IMR-90 (cell line): ENCODE results near the gene APMAP. TPM values are rescaled to one million over a fixed set of nuclear protein-coding genes. Genes with fewer than 3 reads are reported as not detected.

Experiments used
- ATAC-seq: fragments of 200-7000 bp; cut with Tn5 transposase; 2 replicates; pipeline ENCODE4 v1.9.1; 2020; ENCODE audit warnings: low read depth, mild to moderate bottlenecking, moderate library complexity
- BruUV-seq: library from RNA; stranded (reverse); fragments of 400-500 nt; replicated peaks from 2 replicates; lab custom pipeline; 2021; lab: Mats Ljungman, UMichigan
- CTCF ChIA-PET: fragments of 300-600 bp; formaldehyde crosslinking; extraction: SDS; loops from one replicate; lab custom pipeline; 2021; ENCODE audit warnings: antibody characterized with exemption; lab: Yijun Ruan, JAX
- POLR2A ChIA-PET: fragments of 300-600 bp; sonication (Branson Sonifier 250); formaldehyde crosslinking; loops from one replicate; lab custom pipeline; 2022; ENCODE audit warnings: antibody characterized with exemption; ENCODE audit not compliant: unreplicated experiment; lab: Charles Lee
- DNase-seq: peaks from one replicate; pipeline ENCODE4 v3.0.0; 2013
- H2AFZ ChIP-seq: replicated peaks from 2 replicates; pipeline ENCODE3; 2013; ENCODE audit warnings: low read length, mild to moderate bottlenecking; ENCODE audit not compliant: poor library complexity
- H2AK5ac ChIP-seq: 2 replicates; pipeline ENCODE4 v1.6.1; 2013; ENCODE audit warnings: low read depth, low read length, inconsistent platforms
- H2AK9ac ChIP-seq: replicated peaks from 2 replicates; pipeline ENCODE3; 2013; ENCODE audit warnings: mild to moderate bottlenecking, low read depth, low read length, moderate library complexity; ENCODE audit not compliant: poor library complexity
- H2BK120ac ChIP-seq: 2 replicates; pipeline ENCODE4 v1.6.1; 2013; ENCODE audit warnings: low read depth, low read length, inconsistent platforms
- H2BK15ac ChIP-seq: 3 replicates; pipeline ENCODE4 v1.6.1; 2013; ENCODE audit warnings: low read depth, low read length, inconsistent platforms
- H2BK20ac ChIP-seq: 2 replicates; pipeline ENCODE4 v1.6.1; 2013; ENCODE audit warnings: low read depth, mild to moderate bottlenecking, inconsistent platforms, low read length, moderate library complexity
- H2BK5ac ChIP-seq: 2 replicates; pipeline ENCODE4 v1.6.1; 2013; ENCODE audit warnings: mild to moderate bottlenecking, low read depth, low read length, inconsistent platforms; ENCODE audit not compliant: poor library complexity, severe bottlenecking
- H3K14ac ChIP-seq: replicated peaks from 2 replicates; pipeline ENCODE4 v1.6.1; 2013; ENCODE audit warnings: low read depth, low read length, inconsistent platforms
- H3K18ac ChIP-seq: 2 replicates; pipeline ENCODE4 v1.6.1; 2013; ENCODE audit warnings: low read depth, low read length, control low read depth
- H3K23ac ChIP-seq: 2 replicates; pipeline ENCODE4 v1.6.1; 2013; ENCODE audit warnings: low read depth, low read length, inconsistent platforms
- H3K27ac ChIP-seq: 2 replicates; pipeline ENCODE4 v1.5.1; 2013; ENCODE audit warnings: mild to moderate bottlenecking, control low read depth, low read length; ENCODE audit not compliant: insufficient read depth
- H3K27me3 ChIP-seq: 2 replicates; pipeline ENCODE4 v1.6.1; 2013; ENCODE audit warnings: low read length; ENCODE audit not compliant: control insufficient read depth, insufficient read depth
- H3K36me3 ChIP-seq: 2 replicates; pipeline ENCODE4 v1.6.1; 2013; ENCODE audit warnings: low read length, mixed read lengths; ENCODE audit not compliant: control insufficient read depth, insufficient read depth
- H3K4ac ChIP-seq: 2 replicates; pipeline ENCODE4 v1.6.1; 2013; ENCODE audit warnings: low read depth, low read length, inconsistent platforms
- H3K4me1 ChIP-seq: 2 replicates; pipeline ENCODE4 v1.6.1; 2013; ENCODE audit warnings: low read length, mixed read lengths; ENCODE audit not compliant: control insufficient read depth, insufficient read depth
- H3K4me2 ChIP-seq: 2 replicates; pipeline ENCODE4 v1.6.1; 2013; ENCODE audit warnings: low read depth, mild to moderate bottlenecking, control low read depth, low read length, moderate library complexity
- H3K4me3 ChIP-seq: 2 replicates; pipeline ENCODE4 v1.5.1; 2013; ENCODE audit warnings: low read depth, mild to moderate bottlenecking, control low read depth, low read length, moderate library complexity; ENCODE audit not compliant: insufficient read depth
- H3K56ac ChIP-seq: 2 replicates; pipeline ENCODE4 v1.6.1; 2013; ENCODE audit warnings: low read length, inconsistent platforms; ENCODE audit not compliant: insufficient read depth; ENCODE audit errors: extremely low read depth
- H3K79me1 ChIP-seq, 2 experiments: 2 replicates each; pipeline ENCODE4 v1.6.1; 2013; ENCODE audit warnings: low read length in 2 of 2, inconsistent platforms in 1 of 2, low read depth in 1 of 2
- H3K9ac ChIP-seq: 2 replicates; pipeline ENCODE4 v1.6.1; 2013; ENCODE audit warnings: low read depth, low read length, control low read depth
- H3K9me1 ChIP-seq: 2 replicates; pipeline ENCODE4 v1.6.1; 2013; ENCODE audit warnings: low read length, inconsistent platforms; ENCODE audit not compliant: insufficient read depth
- H3K9me3 ChIP-seq: 2 replicates; pipeline ENCODE4 v1.6.1; 2013; ENCODE audit warnings: low read length; ENCODE audit not compliant: control insufficient read depth, insufficient read depth
- H4K20me1 ChIP-seq: 2 replicates; pipeline ENCODE4 v1.6.1; 2013; ENCODE audit warnings: low read length, inconsistent platforms; ENCODE audit not compliant: insufficient read depth
- H4K5ac ChIP-seq: 2 replicates; pipeline ENCODE4 v1.6.1; 2013; ENCODE audit warnings: mild to moderate bottlenecking, low read depth, low read length, control low read depth
- H4K8ac ChIP-seq, 2 experiments: 2 replicates each; pipeline ENCODE4 v1.6.1; 2013; ENCODE audit warnings: low read depth in 2 of 2, low read length in 2 of 2, control low read depth in 1 of 2, inconsistent platforms in 1 of 2
- H4K91ac ChIP-seq: 2 replicates; pipeline ENCODE4 v1.6.1; 2013; ENCODE audit warnings: low read depth, low read length, inconsistent platforms; ENCODE audit not compliant: insufficient read depth
- BHLHE40 ChIP-seq: fragments of 150-350 bp; IDR thresholded peaks from 2 replicates; pipeline ENCODE4 v1.6.1; 2016; ENCODE audit warnings: mild to moderate bottlenecking, low read depth, low read length
- CHD1 ChIP-seq: IDR thresholded peaks from 2 replicates; pipeline ENCODE4 v1.6.1; 2012; ENCODE audit warnings: low read depth, low read length, improper control_type of control experiment
- MAZ ChIP-seq: IDR thresholded peaks from 2 replicates; pipeline ENCODE4 v1.6.1; 2012; ENCODE audit warnings: low read depth, mild to moderate bottlenecking, low read length, improper control_type of control experiment, moderate library complexity, borderline replicate concordance
- POLR2A ChIP-seq: IDR thresholded peaks from 2 replicates; pipeline ENCODE4 v1.6.1; 2012; ENCODE audit warnings: mild to moderate bottlenecking, low read depth, low read length
- RCOR1 ChIP-seq: IDR thresholded peaks from 2 replicates; pipeline ENCODE4 v1.6.1; 2012; ENCODE audit warnings: mild to moderate bottlenecking, low read length, improper control_type of control experiment; ENCODE audit not compliant: insufficient replicate concordance
- SMC3 ChIP-seq: fragments of 150-350 bp; IDR thresholded peaks from 2 replicates; pipeline ENCODE4 v1.6.1; 2016; ENCODE audit warnings: low read depth, mild to moderate bottlenecking, antibody characterized with exemption, low read length, moderate library complexity
- WGBS, 2 experiments: methylation state at CpG; one replicate each; pipeline versions ENCODE4 v1.1.5 to v1.1.7; 2013; ENCODE audit warnings: missing lambda C conversion rate in 2 of 2; ENCODE audit not compliant: insufficient read length in 1 of 2; ENCODE audit errors: extremely low coverage in 2 of 2; 5-methylcytosine and 5-hydroxymethylcytosine counted together
- dilution Hi-C: fragments of 300-500 bp; cut with HindIII; formaldehyde crosslinking; loops from one replicate; pipeline ENCODE4 v1.14.3; 2018; ENCODE audit warnings: low sequenced_read_pairs; ENCODE audit not compliant: unreplicated experiment
- in situ Hi-C: fragments of 300-500 bp; cut with MboI; formaldehyde crosslinking; loops from 3 replicates; pipeline ENCODE4 v1.14.3; 2019; ENCODE audit warnings: low sequenced_read_pairs, inconsistent platforms, mixed read lengths
- intact Hi-C: fragments of 100-400 bp; cut with micrococcal nuclease; formaldehyde crosslinking; loops from 2 replicates; pipeline ENCODE4 v1.10.0; 2022
- polyA plus RNA-seq, 3 experiments: library from polyadenylated mRNA; depleted of rRNA; stranded (reverse); fragments of >200 nt; gene quantifications; 2 replicates each; pipeline ENCODE4 v1.2.3, GENCODE V29; 2012; ENCODE audit warnings: low replicate concordance in 1 of 3
- total RNA-seq: library from RNA; depleted of rRNA; stranded (reverse); fragments of >200 nt; gene quantifications from 2 replicates; pipeline ENCODE4 v1.2.3, GENCODE V29; 2012

The APMAP gene
- total and polyA plus RNA-seq, 2 of the 4 experiments (the other 2 are of a cell fraction) = 67.2 to 88.8 TPM

DNA sequence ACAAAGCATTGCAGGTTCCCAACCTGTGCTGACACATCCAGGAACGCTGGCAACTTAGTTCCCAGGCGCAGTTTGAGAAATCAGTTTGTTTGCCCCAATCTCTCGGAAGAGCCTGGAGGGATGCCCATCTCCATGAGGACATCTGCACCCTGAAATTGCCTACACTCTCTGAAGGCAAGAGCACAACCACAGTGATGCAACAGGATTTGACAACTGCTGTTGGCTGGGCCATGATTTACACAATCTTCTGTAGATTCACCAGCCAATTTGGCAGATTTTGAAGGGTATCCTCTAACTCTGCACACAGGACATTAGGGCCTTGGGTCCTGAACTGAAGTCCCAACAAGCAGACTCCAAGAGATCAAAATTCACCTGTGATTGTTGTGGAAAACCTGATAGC lies 3.4 kb downstream of the APMAP start:
- H3K9me1 ChIP-seq = peaks cover 10% of the 10 kb centered on the region; the same call in 1 of the 2 replicates
- no peak overlapping the region for H2AFZ ChIP-seq
- H4K8ac ChIP-seq = no peak overlapping the region
- ChIA-PET CTCF (interaction anchor here (0.7 kb wide), 1 partner anchor 1074 kb away, joined by 3 read pairs; no protein-coding TSS in a partner anchor), POLR2A (no interaction called here)
- no peak overlapping the region for H4K91ac ChIP-seq
- H3K23ac ChIP-seq = no peak overlapping the region
- no peak overlapping the region for H3K14ac ChIP-seq
- H3K27me3 ChIP-seq = no peaks in the 10 kb centered on the region
- H4K5ac ChIP-seq = no peak overlapping the region
- H2BK15ac ChIP-seq = no peak overlapping the region
- no peak overlapping the region for H2BK120ac ChIP-seq
- dilution Hi-C loops = no loop called here
- no peak overlapping the region for H3K56ac ChIP-seq
- H3K4me2 ChIP-seq = no peak overlapping the region
- no peak overlapping the region for H3K4ac ChIP-seq
- H2AK9ac ChIP-seq = no peak overlapping the region
- ATAC-seq = no peak
- BruUV-seq = no TSS peak
- no peak overlapping the region for H3K9ac ChIP-seq
- no peak for DNase-seq
- H3K4me1 ChIP-seq = no peaks in the 10 kb centered on the region
- H3K36me3 ChIP-seq = no peaks in the 10 kb centered on the region
- no peak overlapping the region for H2AK5ac ChIP-seq
- peaks cover 2% of the 10 kb centered on the region; the same call in 1 of the 2 replicates for H4K20me1 ChIP-seq
- TF ChIP-seq RCOR1 (no peak), SMC3 (no peak), BHLHE40 (no peak), CHD1 (no peak), POLR2A (no peak), MAZ (no peak)
- no peak overlapping the region for H3K4me3 ChIP-seq
- no peaks in the 10 kb centered on the region for H3K9me3 ChIP-seq
- in situ Hi-C loops = loop anchor here (25.0 kb wide), 3 partner anchors 598 to 873 kb away; partner anchors contain the start of genes NINL and ZNF337
- H2BK20ac ChIP-seq = no peak overlapping the region
- intact Hi-C loops = no loop called here
- WGBS, 2 experiments = 96% methylated on average over 3 of the region's 3 CpGs; no CpG with 5 or more reads in 1 of the 2 experiments
- H3K18ac ChIP-seq = no peak overlapping the region
- peaks cover 42 to 58% of the 10 kb centered on the region in 2 experiments for H3K79me1 ChIP-seq
- no peak overlapping the region for H2BK5ac ChIP-seq
- H3K27ac ChIP-seq = no peak overlapping the region
